ENCODE data around the gene NEGR1.

DNA sequence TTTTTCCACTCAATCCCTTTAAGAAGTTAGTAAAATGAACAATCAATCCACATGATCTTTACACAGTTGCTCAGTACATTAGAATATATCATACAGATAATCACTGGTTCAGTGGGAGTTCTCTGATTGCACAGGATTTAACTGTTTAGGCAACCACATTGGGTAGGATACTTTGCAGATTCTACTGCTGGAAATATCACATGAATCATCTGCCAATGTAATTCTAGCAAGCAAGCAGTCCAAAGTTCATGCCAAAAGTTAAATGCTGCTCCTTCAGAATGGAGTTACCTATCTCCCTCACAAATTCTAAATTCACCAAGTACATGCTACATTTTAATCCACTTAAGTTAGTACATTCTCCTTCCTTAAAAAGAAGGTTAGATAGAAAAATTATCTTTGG lies 52.4 kb downstream of the NEGR1 start:
- TF ChIP-seq CTCF (IDR thresholded peaks at IDR 0.05) = no peak
- no peak for TF ChIP-seq POLR2AphosphoS5 (IDR thresholded peaks at IDR 0.05)
- no peak for TF ChIP-seq EP300 (IDR thresholded peaks at IDR 0.05)
- TF ChIP-seq POLR2A (IDR thresholded peaks at IDR 0.05) = no peak

All from upper lobe of left lung (tissue), 4 donors.